GM12801 (cell line): ENCODE results near the gene ZNF451.

Experiments used
- TF ChIP-seq, protein P1 (sequence below): IDR thresholded peaks from one replicate; pipeline ENCODE4 v1.5.1; 2011; ENCODE audit warnings: control low read depth; ENCODE audit not compliant: insufficient read length; ENCODE audit errors: extremely low read depth

ZNF451 gene

DNA sequence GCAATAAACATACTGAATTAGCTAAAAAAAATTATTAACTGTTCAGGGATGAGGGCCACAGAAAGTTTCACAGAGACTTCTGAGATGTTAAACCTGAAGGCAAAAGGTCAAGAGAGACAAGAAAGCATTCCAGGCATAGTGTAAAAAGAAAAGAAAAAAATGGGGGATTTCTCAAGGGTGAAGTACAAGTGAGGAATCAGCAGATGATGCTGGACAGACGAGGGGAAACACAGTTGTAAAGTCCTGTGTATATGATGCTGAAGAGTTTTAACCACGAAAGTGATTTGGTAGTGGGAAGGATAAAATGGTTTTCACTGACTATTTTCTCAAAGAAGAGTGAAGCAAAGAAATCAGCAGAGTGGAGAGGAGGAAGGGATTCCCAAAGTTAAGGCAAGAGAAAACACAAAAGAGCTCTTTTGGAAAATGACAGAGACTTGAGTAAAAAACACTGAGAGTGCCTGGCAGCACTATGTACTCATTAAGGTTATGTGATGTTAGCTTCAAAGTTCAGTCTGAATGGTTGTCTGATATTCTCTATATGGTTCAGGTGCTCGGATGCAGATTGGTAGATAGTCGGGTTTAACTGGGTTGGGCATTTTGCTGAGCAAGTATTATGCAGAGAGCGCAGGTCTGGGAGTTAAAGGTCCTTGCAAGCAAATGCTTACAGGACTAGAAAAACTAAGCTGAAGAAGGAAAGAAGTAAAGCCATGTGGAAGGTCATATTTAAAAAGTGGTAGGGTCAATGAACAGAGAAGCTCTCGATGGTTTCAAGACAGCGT lies 115.8 kb downstream of the ZNF451 start:
- TF ChIP-seq, protein P1, sequence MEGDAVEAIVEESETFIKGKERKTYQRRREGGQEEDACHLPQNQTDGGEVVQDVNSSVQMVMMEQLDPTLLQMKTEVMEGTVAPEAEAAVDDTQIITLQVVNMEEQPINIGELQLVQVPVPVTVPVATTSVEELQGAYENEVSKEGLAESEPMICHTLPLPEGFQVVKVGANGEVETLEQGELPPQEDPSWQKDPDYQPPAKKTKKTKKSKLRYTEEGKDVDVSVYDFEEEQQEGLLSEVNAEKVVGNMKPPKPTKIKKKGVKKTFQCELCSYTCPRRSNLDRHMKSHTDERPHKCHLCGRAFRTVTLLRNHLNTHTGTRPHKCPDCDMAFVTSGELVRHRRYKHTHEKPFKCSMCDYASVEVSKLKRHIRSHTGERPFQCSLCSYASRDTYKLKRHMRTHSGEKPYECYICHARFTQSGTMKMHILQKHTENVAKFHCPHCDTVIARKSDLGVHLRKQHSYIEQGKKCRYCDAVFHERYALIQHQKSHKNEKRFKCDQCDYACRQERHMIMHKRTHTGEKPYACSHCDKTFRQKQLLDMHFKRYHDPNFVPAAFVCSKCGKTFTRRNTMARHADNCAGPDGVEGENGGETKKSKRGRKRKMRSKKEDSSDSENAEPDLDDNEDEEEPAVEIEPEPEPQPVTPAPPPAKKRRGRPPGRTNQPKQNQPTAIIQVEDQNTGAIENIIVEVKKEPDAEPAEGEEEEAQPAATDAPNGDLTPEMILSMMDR: no peak

DNA sequence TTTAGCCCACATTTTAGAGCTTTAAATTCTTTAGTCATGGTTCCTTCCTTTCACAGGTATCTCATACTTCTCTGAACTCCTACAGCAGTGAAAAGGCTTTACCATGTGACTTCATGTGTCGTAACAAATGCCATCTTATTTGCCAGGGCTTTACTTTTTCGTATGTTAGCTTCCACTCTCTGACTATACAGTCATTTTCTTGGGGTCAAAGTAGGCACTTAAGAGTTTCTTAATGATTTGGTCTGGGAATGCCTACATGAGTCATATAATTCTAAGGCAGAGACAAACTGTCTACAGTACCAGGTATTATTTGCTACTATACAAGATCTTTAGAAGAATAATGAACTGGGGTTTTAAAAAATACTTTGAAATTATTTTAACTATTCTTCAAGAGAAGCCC lies 117.2 kb downstream of the ZNF451 start:
- TF ChIP-seq, protein P1: no peak

DNA sequence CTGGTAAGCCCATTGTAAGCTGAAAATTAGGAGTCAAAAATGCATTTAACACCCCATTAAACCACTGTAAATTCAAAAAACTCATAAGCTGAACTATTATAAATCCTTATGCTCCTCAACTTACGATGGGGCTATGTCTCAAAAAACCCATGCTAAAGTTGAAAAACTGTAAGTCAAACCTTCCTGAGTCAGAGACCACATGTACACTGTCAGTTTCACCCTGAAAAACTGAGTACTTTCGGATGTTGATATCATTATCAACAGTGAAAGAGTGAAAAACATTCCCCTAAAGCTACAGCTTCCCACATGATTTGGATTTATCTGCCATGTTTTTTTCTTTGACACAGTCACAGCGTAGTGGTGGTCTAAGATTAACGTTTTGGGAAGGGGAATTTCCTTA lies 117.9 kb downstream of the ZNF451 start:
- TF ChIP-seq, protein P1: no peak

DNA sequence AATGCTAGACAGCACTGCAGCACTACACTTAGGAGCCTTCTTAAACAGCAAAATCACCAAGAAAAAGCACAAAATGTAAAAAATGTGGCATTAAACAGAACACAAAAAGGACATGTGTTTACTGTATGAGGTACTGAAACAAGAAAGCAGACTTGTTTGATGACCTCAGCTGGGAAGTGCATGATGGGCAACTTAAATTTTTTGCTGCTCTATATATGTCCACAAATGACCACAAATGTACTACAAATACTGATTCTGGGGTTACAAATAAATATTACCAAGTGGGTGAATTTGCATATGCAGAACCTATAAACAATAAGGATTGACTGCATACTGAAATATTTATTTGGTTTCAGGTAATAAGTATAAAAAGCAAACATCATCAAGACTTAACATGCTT lies 119.0 kb downstream of the ZNF451 start:
- TF ChIP-seq, protein P1: no peak

DNA sequence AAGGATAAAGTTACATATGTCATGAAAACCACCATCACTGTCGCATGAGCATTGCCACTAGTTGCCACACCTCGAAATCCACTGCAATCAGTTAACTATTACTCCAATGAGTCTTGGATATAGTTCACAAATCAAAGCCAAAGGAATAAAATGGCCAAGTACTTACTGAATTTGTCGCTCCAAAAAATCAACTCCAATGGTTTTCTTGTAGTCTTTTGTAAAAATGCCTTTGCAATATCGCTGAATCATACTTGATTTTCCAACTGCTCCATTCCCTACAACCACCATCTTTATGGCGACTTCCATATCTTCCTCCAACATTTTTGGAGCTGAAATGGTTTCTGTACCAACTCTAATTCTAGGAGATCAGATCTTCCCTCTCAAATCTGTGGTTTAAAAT lies 120.1 kb downstream of the ZNF451 start:
- TF ChIP-seq, protein P1: no peak

DNA sequence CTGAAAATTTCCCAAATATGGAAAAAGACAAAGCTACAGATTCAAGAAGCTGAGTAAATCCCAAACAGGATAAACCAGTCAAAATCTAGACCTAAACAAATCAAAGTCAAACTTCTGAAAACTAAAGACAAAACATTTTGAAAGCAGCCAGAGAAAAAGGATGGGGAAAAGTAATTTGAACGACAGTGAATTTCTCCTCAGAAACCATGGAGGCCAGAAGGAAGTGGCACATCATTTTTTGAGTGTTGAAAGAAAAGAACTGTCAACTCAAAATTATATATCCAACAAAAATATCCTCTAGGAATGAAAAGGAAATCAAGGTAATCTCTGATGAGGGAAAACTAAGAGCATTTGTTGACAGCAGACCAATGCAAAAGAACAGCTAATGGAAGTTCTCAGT lies 125.3 kb downstream of the ZNF451 start:
- TF ChIP-seq, protein P1: no peak

DNA sequence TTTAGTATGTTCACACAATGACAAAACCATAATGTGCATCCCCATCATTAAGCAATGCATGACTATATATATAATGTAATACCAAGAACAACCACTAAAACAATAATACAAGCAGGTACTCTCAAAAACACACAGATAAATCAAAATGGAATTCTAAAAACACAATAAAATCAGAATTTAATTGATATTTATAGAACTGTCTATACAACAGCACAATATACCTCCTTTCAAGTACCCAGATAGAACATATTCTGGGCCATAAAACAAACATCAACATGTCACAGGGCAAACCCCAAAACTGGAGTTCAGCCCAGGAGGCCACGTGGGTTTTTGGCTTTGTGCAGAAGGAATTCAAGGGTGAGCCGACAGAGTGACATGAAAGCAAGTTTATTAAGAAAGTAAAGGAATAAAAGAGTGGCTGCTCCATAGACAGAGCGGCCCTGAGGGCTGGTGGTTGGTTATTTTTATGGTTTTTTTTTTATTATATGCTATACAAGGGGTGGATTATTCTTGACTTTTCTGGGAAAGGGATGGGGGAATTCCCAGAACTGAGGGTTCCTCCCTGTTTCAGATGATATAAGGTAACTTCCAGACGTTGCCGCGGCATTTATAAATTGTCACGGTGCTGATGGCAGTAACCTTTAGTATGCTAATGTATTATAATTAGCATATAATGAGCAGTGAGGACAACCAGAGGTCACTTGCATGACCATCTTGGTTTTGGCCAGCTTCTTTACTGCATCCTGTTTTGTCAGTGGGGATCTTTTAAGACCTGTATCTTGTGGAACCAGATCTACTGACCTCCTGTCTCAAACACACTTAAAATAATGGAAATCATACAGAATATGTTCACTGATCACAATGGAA lies 126.5 kb downstream of the ZNF451 start:
- TF ChIP-seq, protein P1: no peak
